HEK293 (cell line): ENCODE data around the gene NECTIN1.
A peak's percentile ranks its signal among the peaks of the same experiment; 100 is the strongest.

Experiments used
- CTCF ChIA-PET: fragments of 350-600 bp; formaldehyde crosslinking; extraction: SDS; loops from one replicate; lab custom pipeline; 2021; ENCODE audit warnings: antibody characterized with exemption; lab: Yijun Ruan, JAX
- POLR2A ChIA-PET: fragments of 300-600 bp; formaldehyde crosslinking; extraction: SDS; loops from one replicate; lab custom pipeline; 2020; ENCODE audit warnings: antibody characterized with exemption, inconsistent platforms; lab: Yijun Ruan, JAX
- H3K27ac ChIP-seq: fragments of 200-500 bp; sonication (Bioruptor generic); 2 replicates; pipeline ENCODE4 v1.5.1; 2014; ENCODE audit warnings: low read depth, low read length, control low read depth, inconsistent platforms; ENCODE audit errors: extremely low read depth
- H3K36me3 ChIP-seq, 2 experiments: fragments of 200-500 bp in 1 of 2; sonication (Bioruptor generic) in 1 of 2; 1 replicate in 1 of 2; 2 replicates in 1 of 2; pipeline ENCODE4 v1.5.1; 2014 to 2017; ENCODE audit warnings: inconsistent platforms in 2 of 2, low read length in 2 of 2; ENCODE audit not compliant: control insufficient read depth in 2 of 2, insufficient read depth in 1 of 2
- H3K4me1 ChIP-seq: fragments of 200-500 bp; sonication (Bioruptor generic); 2 replicates; pipeline ENCODE4 v1.5.1; 2014; ENCODE audit warnings: mild to moderate bottlenecking, low read length, inconsistent platforms; ENCODE audit not compliant: control insufficient read depth, insufficient read depth
- H3K4me3 ChIP-seq: 2 replicates; pipeline ENCODE4 v1.5.1; 2011; ENCODE audit warnings: low read depth, mild to moderate bottlenecking, control low read depth, low read length, moderate library complexity
- H3K9me3 ChIP-seq: fragments of 200-500 bp; sonication (Bioruptor generic); 2 replicates; pipeline ENCODE4 v1.5.1; 2014; ENCODE audit warnings: low read depth, low read length, inconsistent platforms; ENCODE audit not compliant: control insufficient read depth, insufficient read depth
- FEZF1 ChIP-seq: fragments of 450-650 bp; formaldehyde crosslinking; IDR thresholded peaks from 2 replicates; pipeline ENCODE4 v1.5.1; 2016; ENCODE audit warnings: missing biosample characterization, missing genetic modification characterization
- GLIS1 ChIP-seq: fragments of 450-650 bp; formaldehyde crosslinking; IDR thresholded peaks from 2 replicates; pipeline ENCODE4 v1.5.1; 2016; ENCODE audit warnings: missing biosample characterization, missing genetic modification characterization
- ZFP37 ChIP-seq: fragments of 450-650 bp; formaldehyde crosslinking; IDR thresholded peaks from 2 replicates; pipeline ENCODE4 v1.5.1; 2016; ENCODE audit warnings: missing biosample characterization, missing genetic modification characterization
- ZNF146 ChIP-seq: fragments of 450-650 bp; formaldehyde crosslinking; IDR thresholded peaks from 2 replicates; pipeline ENCODE4 v1.5.1; 2016; ENCODE audit warnings: missing biosample characterization, missing genetic modification characterization
- ZNF16 ChIP-seq: fragments of 450-650 bp; formaldehyde crosslinking; IDR thresholded peaks from 2 replicates; pipeline ENCODE4 v1.5.1; 2016; ENCODE audit warnings: low read depth, missing biosample characterization, missing genetic modification characterization
- ZNF175 ChIP-seq: fragments of 450-650 bp; formaldehyde crosslinking; IDR thresholded peaks from 2 replicates; pipeline ENCODE4 v1.5.1; 2016; ENCODE audit warnings: missing biosample characterization, missing genetic modification characterization
- ZNF184 ChIP-seq: fragments of 450-650 bp; IDR thresholded peaks from 2 replicates; pipeline ENCODE4 v1.5.1; 2018; ENCODE audit warnings: missing biosample characterization, mild to moderate bottlenecking, missing genetic modification characterization
- ZNF266 ChIP-seq: fragments of 450-650 bp; formaldehyde crosslinking; IDR thresholded peaks from 2 replicates; pipeline ENCODE4 v1.5.1; 2016; ENCODE audit warnings: missing biosample characterization, missing genetic modification characterization, low read depth
- ZNF341 ChIP-seq: fragments of 450-650 bp; formaldehyde crosslinking; IDR thresholded peaks from 2 replicates; pipeline ENCODE4; 2016; ENCODE audit warnings: low read depth, missing biosample characterization, missing genetic modification characterization
- ZNF404 ChIP-seq: fragments of 450-650 bp; formaldehyde crosslinking; IDR thresholded peaks from 2 replicates; pipeline ENCODE4 v1.5.1; 2017; ENCODE audit warnings: missing biosample characterization, missing genetic modification characterization
- ZNF514 ChIP-seq: fragments of 450-650 bp; formaldehyde crosslinking; IDR thresholded peaks from 2 replicates; pipeline ENCODE4 v1.5.1; 2016; ENCODE audit warnings: missing biosample characterization, missing genetic modification characterization
- ZNF549 ChIP-seq: fragments of 450-650 bp; IDR thresholded peaks from 2 replicates; pipeline ENCODE4 v1.5.1; 2018; ENCODE audit warnings: missing biosample characterization, missing genetic modification characterization, mild to moderate bottlenecking, inconsistent platforms, moderate library complexity
- ZNF600 ChIP-seq: fragments of 450-650 bp; formaldehyde crosslinking; IDR thresholded peaks from 2 replicates; pipeline ENCODE4 v1.5.1; 2016; ENCODE audit warnings: missing biosample characterization, missing genetic modification characterization
- ZNF660 ChIP-seq: fragments of 450-650 bp; IDR thresholded peaks from 2 replicates; pipeline ENCODE4 v1.5.1; 2018; ENCODE audit warnings: missing biosample characterization, mild to moderate bottlenecking, missing genetic modification characterization
- ZNF785 ChIP-seq: fragments of 450-650 bp; formaldehyde crosslinking; IDR thresholded peaks from 2 replicates; pipeline ENCODE4 v1.5.1; 2016; ENCODE audit warnings: missing biosample characterization, missing genetic modification characterization
- TF ChIP-seq, protein P1 (sequence below): fragments of 450-650 bp; formaldehyde crosslinking; IDR thresholded peaks from 2 replicates; pipeline ENCODE4 v1.5.1; 2016; ENCODE audit warnings: missing biosample characterization, missing genetic modification characterization
- TF ChIP-seq, protein P2 (sequence below): fragments of 450-650 bp; formaldehyde crosslinking; IDR thresholded peaks from 2 replicates; pipeline ENCODE4 v1.5.1; 2017; ENCODE audit warnings: missing biosample characterization, missing genetic modification characterization
- TF ChIP-seq, protein P3 (sequence below): fragments of 450-650 bp; formaldehyde crosslinking; IDR thresholded peaks from 2 replicates; pipeline ENCODE4 v1.5.1; 2017; ENCODE audit warnings: missing biosample characterization, missing genetic modification characterization
- TF ChIP-seq, protein P4 (sequence below): fragments of 450-650 bp; formaldehyde crosslinking; IDR thresholded peaks from 2 replicates; pipeline ENCODE4 v1.5.1; 2016; ENCODE audit warnings: missing biosample characterization, missing genetic modification characterization
- TF ChIP-seq, protein P5 (sequence below): fragments of 450-650 bp; formaldehyde crosslinking; IDR thresholded peaks from 2 replicates; pipeline ENCODE4 v1.5.1; 2016; ENCODE audit warnings: missing biosample characterization, missing genetic modification characterization
- TF ChIP-seq, protein P6 (sequence below): fragments of 450-650 bp; formaldehyde crosslinking; IDR thresholded peaks from 2 replicates; pipeline ENCODE4 v1.5.1; 2016; ENCODE audit warnings: missing biosample characterization, missing genetic modification characterization, borderline replicate concordance
- TF ChIP-seq, protein P7 (sequence below): fragments of 450-650 bp; formaldehyde crosslinking; IDR thresholded peaks from 2 replicates; pipeline ENCODE4 v1.5.1; 2016; ENCODE audit warnings: missing biosample characterization, missing genetic modification characterization

NECTIN1 gene

DNA sequence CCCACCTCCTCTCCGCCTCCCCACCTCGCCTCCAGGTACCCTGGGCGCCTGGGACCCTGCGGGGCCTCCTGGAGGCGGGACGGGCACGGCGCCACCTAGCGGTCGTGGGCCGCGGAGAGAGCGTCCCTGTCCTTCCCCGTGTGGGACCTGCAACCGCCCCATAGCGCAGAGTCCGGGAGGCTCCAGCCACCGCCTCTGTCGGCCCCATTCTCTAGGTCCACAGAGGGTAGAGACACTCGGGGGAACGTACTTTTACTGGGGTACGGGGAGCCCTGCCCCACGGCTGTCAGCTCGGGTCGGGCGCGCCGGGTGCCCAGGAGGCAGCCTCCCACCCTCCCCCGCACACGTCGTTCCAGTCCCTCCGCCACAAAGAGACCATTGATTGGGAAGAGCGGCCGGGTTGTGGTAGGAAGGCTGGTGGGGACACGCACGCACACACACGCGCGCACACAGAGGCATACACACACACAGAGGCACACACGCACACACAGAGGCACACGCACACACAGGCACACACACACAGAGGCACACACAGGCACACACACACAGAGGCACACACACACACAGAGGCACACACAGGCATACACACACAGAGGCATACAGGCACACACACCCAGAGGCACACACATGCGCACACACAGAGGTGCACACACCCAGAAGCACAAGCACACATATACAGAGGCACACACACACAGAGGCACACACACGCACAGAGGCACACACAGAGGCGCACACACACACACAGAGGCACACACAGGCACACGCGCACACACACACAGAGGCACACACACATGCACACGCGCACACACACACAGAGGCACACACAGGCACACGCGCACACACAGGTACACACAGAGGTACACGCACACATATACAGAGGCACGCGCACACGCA, 12.6 kb upstream of the NECTIN1 start (continued):
- TF ChIP-seq ZNF146 (tag by site-specific recombination): no peak
- TF ChIP-seq ZFP37 (tag by site-specific recombination): 0 out of 2 replicates have a peak, but pooled peaks have one; percentile 36
- TF ChIP-seq, protein P1, sequence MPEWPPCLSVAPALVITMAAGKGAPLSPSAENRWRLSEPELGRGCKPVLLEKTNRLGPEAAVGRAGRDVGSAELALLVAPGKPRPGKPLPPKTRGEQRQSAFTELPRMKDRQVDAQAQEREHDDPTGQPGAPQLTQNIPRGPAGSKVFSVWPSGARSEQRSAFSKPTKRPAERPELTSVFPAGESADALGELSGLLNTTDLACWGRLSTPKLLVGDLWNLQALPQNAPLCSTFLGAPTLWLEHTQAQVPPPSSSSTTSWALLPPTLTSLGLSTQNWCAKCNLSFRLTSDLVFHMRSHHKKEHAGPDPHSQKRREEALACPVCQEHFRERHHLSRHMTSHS (tag by site-specific recombination): no peak
- TF ChIP-seq ZNF514 (tag by site-specific recombination): no peak
- TF ChIP-seq, protein P2, sequence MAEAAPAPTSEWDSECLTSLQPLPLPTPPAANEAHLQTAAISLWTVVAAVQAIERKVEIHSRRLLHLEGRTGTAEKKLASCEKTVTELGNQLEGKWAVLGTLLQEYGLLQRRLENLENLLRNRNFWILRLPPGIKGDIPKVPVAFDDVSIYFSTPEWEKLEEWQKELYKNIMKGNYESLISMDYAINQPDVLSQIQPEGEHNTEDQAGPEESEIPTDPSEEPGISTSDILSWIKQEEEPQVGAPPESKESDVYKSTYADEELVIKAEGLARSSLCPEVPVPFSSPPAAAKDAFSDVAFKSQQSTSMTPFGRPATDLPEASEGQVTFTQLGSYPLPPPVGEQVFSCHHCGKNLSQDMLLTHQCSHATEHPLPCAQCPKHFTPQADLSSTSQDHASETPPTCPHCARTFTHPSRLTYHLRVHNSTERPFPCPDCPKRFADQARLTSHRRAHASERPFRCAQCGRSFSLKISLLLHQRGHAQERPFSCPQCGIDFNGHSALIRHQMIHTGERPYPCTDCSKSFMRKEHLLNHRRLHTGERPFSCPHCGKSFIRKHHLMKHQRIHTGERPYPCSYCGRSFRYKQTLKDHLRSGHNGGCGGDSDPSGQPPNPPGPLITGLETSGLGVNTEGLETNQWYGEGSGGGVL (tag by site-specific recombination): peak; percentile 34; the same call in 1 of the 2 replicates
- no peak for TF ChIP-seq ZNF785
- TF ChIP-seq ZNF600 (tag by site-specific recombination): peak; percentile 80
- TF ChIP-seq FEZF1: no peak
- TF ChIP-seq GLIS1 (tag by site-specific recombination): peak; percentile 41; the same call in 1 of the 2 replicates
- TF ChIP-seq, protein P3, sequence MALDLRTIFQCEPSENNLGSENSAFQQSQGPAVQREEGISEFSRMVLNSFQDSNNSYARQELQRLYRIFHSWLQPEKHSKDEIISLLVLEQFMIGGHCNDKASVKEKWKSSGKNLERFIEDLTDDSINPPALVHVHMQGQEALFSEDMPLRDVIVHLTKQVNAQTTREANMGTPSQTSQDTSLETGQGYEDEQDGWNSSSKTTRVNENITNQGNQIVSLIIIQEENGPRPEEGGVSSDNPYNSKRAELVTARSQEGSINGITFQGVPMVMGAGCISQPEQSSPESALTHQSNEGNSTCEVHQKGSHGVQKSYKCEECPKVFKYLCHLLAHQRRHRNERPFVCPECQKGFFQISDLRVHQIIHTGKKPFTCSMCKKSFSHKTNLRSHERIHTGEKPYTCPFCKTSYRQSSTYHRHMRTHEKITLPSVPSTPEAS (tag by site-specific recombination): peak; percentile 100
- no peak for TF ChIP-seq ZNF16
- no peak for TF ChIP-seq ZNF549
- TF ChIP-seq ZNF660 (tag by site-specific recombination): no peak
- TF ChIP-seq, protein P4, sequence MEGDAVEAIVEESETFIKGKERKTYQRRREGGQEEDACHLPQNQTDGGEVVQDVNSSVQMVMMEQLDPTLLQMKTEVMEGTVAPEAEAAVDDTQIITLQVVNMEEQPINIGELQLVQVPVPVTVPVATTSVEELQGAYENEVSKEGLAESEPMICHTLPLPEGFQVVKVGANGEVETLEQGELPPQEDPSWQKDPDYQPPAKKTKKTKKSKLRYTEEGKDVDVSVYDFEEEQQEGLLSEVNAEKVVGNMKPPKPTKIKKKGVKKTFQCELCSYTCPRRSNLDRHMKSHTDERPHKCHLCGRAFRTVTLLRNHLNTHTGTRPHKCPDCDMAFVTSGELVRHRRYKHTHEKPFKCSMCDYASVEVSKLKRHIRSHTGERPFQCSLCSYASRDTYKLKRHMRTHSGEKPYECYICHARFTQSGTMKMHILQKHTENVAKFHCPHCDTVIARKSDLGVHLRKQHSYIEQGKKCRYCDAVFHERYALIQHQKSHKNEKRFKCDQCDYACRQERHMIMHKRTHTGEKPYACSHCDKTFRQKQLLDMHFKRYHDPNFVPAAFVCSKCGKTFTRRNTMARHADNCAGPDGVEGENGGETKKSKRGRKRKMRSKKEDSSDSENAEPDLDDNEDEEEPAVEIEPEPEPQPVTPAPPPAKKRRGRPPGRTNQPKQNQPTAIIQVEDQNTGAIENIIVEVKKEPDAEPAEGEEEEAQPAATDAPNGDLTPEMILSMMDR (tag by site-specific recombination): peak; percentile 78
- TF ChIP-seq ZNF266: no peak
- TF ChIP-seq ZNF184 (tag by site-specific recombination): no peak
- TF ChIP-seq ZNF404 (tag by site-specific recombination): no peak

DNA sequence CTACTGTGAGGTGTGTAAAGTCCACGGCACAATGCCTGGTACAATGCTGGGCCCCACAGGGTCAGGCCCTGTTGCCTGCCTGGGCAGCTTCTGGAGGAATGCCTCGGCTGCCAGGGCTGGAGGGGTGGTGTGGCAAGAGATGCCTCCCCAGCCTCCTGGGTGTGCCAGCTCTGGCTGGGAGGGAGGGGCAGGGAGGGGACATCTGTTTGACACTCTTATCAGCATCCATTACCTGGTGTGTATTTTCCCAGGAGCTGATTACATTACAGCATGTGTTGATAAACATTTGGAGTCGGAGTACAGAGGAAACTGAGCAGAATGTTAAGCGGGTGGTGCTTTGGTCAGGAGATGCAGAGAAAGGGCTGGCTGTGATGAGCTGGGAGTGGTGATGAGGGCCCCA, 11.0 kb upstream of the NECTIN1 start:
- Histone ChIP-seq H3K27ac (no peak overlapping the region), H3K4me3 (no peak overlapping the region), H3K36me3 (no peaks in the 10 kb centered on the region), H3K9me3 (no peaks in the 10 kb centered on the region), H3K4me1 (peaks cover 3% of the 10 kb centered on the region; the same call in 1 of the 2 replicates)
- POLR2A ChIA-PET: interaction anchor here (0.6 kb wide), 1 partner anchor 263 kb away, joined by 5 read pairs; no protein-coding TSS in a partner anchor
- CTCF ChIA-PET: interaction anchor here (0.6 to 1.7 kb wide), 7 partner anchors 8 to 461 kb away, joined by 3 to 11 read pairs (median 4); partner anchors contain the start of gene NECTIN1
- TF ChIP-seq, protein P5, sequence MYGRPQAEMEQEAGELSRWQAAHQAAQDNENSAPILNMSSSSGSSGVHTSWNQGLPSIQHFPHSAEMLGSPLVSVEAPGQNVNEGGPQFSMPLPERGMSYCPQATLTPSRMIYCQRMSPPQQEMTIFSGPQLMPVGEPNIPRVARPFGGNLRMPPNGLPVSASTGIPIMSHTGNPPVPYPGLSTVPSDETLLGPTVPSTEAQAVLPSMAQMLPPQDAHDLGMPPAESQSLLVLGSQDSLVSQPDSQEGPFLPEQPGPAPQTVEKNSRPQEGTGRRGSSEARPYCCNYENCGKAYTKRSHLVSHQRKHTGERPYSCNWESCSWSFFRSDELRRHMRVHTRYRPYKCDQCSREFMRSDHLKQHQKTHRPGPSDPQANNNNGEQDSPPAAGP (tag by site-specific recombination): 0 out of 2 replicates have a peak, but pooled peaks have one; percentile 52
- TF ChIP-seq ZNF175 (no peak), ZNF341 (tag by site-specific recombination) (no peak)
- TF ChIP-seq, protein P6, sequence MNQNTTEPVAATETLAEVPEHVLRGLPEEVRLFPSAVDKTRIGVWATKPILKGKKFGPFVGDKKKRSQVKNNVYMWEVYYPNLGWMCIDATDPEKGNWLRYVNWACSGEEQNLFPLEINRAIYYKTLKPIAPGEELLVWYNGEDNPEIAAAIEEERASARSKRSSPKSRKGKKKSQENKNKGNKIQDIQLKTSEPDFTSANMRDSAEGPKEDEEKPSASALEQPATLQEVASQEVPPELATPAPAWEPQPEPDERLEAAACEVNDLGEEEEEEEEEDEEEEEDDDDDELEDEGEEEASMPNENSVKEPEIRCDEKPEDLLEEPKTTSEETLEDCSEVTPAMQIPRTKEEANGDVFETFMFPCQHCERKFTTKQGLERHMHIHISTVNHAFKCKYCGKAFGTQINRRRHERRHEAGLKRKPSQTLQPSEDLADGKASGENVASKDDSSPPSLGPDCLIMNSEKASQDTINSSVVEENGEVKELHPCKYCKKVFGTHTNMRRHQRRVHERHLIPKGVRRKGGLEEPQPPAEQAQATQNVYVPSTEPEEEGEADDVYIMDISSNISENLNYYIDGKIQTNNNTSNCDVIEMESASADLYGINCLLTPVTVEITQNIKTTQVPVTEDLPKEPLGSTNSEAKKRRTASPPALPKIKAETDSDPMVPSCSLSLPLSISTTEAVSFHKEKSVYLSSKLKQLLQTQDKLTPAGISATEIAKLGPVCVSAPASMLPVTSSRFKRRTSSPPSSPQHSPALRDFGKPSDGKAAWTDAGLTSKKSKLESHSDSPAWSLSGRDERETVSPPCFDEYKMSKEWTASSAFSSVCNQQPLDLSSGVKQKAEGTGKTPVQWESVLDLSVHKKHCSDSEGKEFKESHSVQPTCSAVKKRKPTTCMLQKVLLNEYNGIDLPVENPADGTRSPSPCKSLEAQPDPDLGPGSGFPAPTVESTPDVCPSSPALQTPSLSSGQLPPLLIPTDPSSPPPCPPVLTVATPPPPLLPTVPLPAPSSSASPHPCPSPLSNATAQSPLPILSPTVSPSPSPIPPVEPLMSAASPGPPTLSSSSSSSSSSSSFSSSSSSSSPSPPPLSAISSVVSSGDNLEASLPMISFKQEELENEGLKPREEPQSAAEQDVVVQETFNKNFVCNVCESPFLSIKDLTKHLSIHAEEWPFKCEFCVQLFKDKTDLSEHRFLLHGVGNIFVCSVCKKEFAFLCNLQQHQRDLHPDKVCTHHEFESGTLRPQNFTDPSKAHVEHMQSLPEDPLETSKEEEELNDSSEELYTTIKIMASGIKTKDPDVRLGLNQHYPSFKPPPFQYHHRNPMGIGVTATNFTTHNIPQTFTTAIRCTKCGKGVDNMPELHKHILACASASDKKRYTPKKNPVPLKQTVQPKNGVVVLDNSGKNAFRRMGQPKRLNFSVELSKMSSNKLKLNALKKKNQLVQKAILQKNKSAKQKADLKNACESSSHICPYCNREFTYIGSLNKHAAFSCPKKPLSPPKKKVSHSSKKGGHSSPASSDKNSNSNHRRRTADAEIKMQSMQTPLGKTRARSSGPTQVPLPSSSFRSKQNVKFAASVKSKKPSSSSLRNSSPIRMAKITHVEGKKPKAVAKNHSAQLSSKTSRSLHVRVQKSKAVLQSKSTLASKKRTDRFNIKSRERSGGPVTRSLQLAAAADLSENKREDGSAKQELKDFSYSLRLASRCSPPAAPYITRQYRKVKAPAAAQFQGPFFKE (tag by site-specific recombination): no peak
- TF ChIP-seq, protein P7, sequence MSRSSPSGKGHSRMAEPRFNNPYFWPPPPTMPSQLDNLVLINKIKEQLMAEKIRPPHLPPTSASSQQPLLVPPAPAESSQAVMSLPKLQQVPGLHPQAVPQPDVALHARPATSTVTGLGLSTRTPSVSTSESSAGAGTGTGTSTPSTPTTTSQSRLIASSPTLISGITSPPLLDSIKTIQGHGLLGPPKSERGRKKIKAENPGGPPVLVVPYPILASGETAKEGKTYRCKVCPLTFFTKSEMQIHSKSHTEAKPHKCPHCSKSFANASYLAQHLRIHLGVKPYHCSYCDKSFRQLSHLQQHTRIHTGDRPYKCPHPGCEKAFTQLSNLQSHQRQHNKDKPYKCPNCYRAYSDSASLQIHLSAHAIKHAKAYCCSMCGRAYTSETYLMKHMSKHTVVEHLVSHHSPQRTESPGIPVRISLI: no peak
